HL-60 (cell line): ENCODE measurements around the gene ARL13B.

Source experiments
- CTCF ChIP-seq: IDR thresholded peaks from one replicate; pipeline ENCODE4 v1.5.1; 2011; ENCODE audit warnings: low read length, control low read depth, inconsistent platforms; ENCODE audit not compliant: insufficient read depth
- TF ChIP-seq, protein P1 (sequence below): IDR thresholded peaks from 2 replicates; pipeline ENCODE4 v1.6.1; 2012; ENCODE audit warnings: low read depth; ENCODE audit not compliant: insufficient replicate concordance

DNA sequence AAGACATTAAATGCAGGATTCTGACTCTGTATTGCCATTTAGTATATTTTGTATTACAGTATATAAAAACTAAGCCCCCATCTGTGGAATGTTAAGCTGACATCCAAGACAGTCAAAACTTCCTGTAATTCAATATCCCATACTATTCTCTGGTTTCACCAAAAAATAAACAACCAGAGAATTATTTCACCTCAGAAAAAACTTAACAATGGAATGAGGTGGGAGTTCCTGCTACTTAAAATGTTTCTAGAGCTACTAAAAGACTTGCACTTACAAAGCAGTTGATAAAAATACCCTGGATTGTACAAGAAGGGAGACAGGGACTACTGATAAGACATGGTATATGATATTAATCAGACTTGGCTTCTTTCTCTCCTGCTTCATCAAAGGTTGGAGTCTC lies 8.3 kb downstream of the ARL13B start:
- TF ChIP-seq CTCF = no peak
- TF ChIP-seq, protein P1, sequence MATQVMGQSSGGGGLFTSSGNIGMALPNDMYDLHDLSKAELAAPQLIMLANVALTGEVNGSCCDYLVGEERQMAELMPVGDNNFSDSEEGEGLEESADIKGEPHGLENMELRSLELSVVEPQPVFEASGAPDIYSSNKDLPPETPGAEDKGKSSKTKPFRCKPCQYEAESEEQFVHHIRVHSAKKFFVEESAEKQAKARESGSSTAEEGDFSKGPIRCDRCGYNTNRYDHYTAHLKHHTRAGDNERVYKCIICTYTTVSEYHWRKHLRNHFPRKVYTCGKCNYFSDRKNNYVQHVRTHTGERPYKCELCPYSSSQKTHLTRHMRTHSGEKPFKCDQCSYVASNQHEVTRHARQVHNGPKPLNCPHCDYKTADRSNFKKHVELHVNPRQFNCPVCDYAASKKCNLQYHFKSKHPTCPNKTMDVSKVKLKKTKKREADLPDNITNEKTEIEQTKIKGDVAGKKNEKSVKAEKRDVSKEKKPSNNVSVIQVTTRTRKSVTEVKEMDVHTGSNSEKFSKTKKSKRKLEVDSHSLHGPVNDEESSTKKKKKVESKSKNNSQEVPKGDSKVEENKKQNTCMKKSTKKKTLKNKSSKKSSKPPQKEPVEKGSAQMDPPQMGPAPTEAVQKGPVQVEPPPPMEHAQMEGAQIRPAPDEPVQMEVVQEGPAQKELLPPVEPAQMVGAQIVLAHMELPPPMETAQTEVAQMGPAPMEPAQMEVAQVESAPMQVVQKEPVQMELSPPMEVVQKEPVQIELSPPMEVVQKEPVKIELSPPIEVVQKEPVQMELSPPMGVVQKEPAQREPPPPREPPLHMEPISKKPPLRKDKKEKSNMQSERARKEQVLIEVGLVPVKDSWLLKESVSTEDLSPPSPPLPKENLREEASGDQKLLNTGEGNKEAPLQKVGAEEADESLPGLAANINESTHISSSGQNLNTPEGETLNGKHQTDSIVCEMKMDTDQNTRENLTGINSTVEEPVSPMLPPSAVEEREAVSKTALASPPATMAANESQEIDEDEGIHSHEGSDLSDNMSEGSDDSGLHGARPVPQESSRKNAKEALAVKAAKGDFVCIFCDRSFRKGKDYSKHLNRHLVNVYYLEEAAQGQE = no peak
